HG02759 (cell line): ENCODE measurements around the gene CASQ2.

ENCODE experiments used
- ATAC-seq: cut with Tn5 transposase; IDR thresholded peaks from one replicate; pipeline ENCODE4 v1.9.1; 2021; ENCODE audit warnings: mild to moderate bottlenecking, moderate library complexity; ENCODE audit not compliant: unreplicated experiment

CASQ2 gene

GRCh38 chr1:115740811-115741210 is 27.7 kb downstream of the CASQ2 start:
- ATAC-seq: no peak

- ATAC-seq: no peak
Measured at GRCh38 chr1:115732316-115732715, 36.2 kb downstream of the CASQ2 start.

GRCh38 chr1:115729756-115730155 is 38.8 kb downstream of the CASQ2 start:
- peak; percentile 97 for ATAC-seq

GRCh38 chr1:115728341-115728740 is 40.2 kb downstream of the CASQ2 start:
- no peak for ATAC-seq

GRCh38 chr1:115727706-115728249 is 40.7 kb downstream of the CASQ2 start:
- ATAC-seq: no peak

GRCh38 chr1:115726570-115726969 is 41.9 kb downstream of the CASQ2 start:
- no peak for ATAC-seq

- ATAC-seq: no peak
Measured at GRCh38 chr1:115726161-115726560, 42.4 kb downstream of the CASQ2 start.

GRCh38 chr1:115725600-115725999 is 42.9 kb downstream of the CASQ2 start:
- ATAC-seq: no peak

GRCh38 chr1:115723756-115724155 is 44.8 kb downstream of the CASQ2 start:
- no peak for ATAC-seq

GRCh38 chr1:115722221-115722620 is 46.3 kb downstream of the CASQ2 start:
- no peak for ATAC-seq

GRCh38 chr1:115719285-115719684 is 49.2 kb downstream of the CASQ2 start:
- ATAC-seq: no peak

GRCh38 chr1:115718011-115718754 is 50.3 kb downstream of the CASQ2 start:
- no peak for ATAC-seq

GRCh38 chr1:115717541-115717940 is 51.0 kb downstream of the CASQ2 start:
- no peak for ATAC-seq

GRCh38 chr1:115714572-115715141 is 53.9 kb downstream of the CASQ2 start:
- no peak for ATAC-seq

GRCh38 chr1:115713906-115714305 is 54.6 kb downstream of the CASQ2 start:
- no peak for ATAC-seq

GRCh38 chr1:115712911-115713609 is 55.5 kb downstream of the CASQ2 start:
- no peak for ATAC-seq

GRCh38 chr1:115710859-115711624 is 57.5 kb downstream of the CASQ2 start:
- no peak for ATAC-seq

GRCh38 chr1:115706587-115707425 is 61.7 kb downstream of the CASQ2 start:
- ATAC-seq: peak; percentile 81

- ATAC-seq: no peak
Measured at GRCh38 chr1:115705963-115706362, 62.6 kb downstream of the CASQ2 start.
